ENCODE data around the gene NCOR1. TPM values are rescaled to one million over a fixed set of nuclear protein-coding genes. Genes with fewer than 3 reads are reported as not detected.
"Not testable (repeated sequence)": the region's sequence is repeated elsewhere in the genome, so short reads cannot be mapped to it uniquely, and the experiment has no call there.

NCOR1 gene
- total and polyA plus RNA-seq, 10 of the 15 experiments (the other 5 are each of a cell fraction or from before 2014, with no cell fraction given), result 34.5 to 135 (median 82.9) TPM

- H3K4me2 ChIP-seq (ENCODE audit: control insufficient read depth, insufficient read depth); SMC1A ChIA-PET (ENCODE audit: uncharacterized antibody, unreplicated experiment); CTCF ChIA-PET; H3K9ac ChIP-seq (ENCODE audit: control insufficient read depth, insufficient read depth, low read length); H2AFZ ChIP-seq (ENCODE audit: control insufficient read depth, low read depth, low read length); H4K20me1 ChIP-seq (ENCODE audit: control insufficient read depth, insufficient read depth); FAIRE-seq; H3K27me3 ChIP-seq (replicated peaks in 1 of 2; ENCODE audit: control insufficient read depth in 2 of 2, insufficient read depth in 2 of 2, low read length in 1 of 2); intact Hi-C loops (cut with micrococcal nuclease; ENCODE audit: unreplicated experiment); H3K36me3 ChIP-seq (ENCODE audit: control insufficient read depth in 2 of 2, insufficient read depth in 2 of 2, low read length in 1 of 2); H3K79me2 ChIP-seq (ENCODE audit: control insufficient read depth, insufficient read depth, low read length); H3K4me1 ChIP-seq (ENCODE audit: control insufficient read depth, insufficient read depth, low read length); H3K4me3 ChIP-seq; ATAC-seq; H3K27ac ChIP-seq (ENCODE audit: control insufficient read depth, insufficient read depth); in situ Hi-C loops (cut with MboI); H3K9me3 ChIP-seq (replicated peaks; ENCODE audit: control insufficient read depth, insufficient read depth, low read length); RAD21 ChIA-PET (ENCODE audit: unreplicated experiment); POLR2A ChIA-PET: not testable (repeated sequence)
- DNase-seq (ENCODE audit: low read depth, low spot score), result peak; percentile 21
- TSS peak; percentile 26 for BruUV-seq (replicated peaks)
- TF ChIP-seq JUNB (IDR thresholded peaks at IDR 0.05) (peak; percentile 74), IRF4 (IDR thresholded peaks at IDR 0.05; ENCODE audit: low read depth, low read length) (0 out of 2 replicates have a peak, but pooled peaks have one; percentile 17)
- WGBS (ENCODE audit: insufficient coverage, insufficient replicate concordance, low lambda C conversion rate, missing lambda C conversion rate), result 15% methylated on average over 4 of the region's 4 CpGs
Observed at GRCh38 chr17:16166766-16167165, 48.6 kb downstream of the NCOR1 start.

- WGBS (ENCODE audit: insufficient coverage, insufficient replicate concordance, low lambda C conversion rate, missing lambda C conversion rate), result 98% methylated on average over 3 of the region's 3 CpGs
- POLR2A ChIA-PET, result no interaction called here
- Histone ChIP-seq H3K79me2 (ENCODE audit: control insufficient read depth, insufficient read depth, low read length) (no peaks in the 10 kb centered on the region; the same call in 1 of the 2 replicates), H2AFZ (ENCODE audit: control insufficient read depth, low read depth, low read length) (no peak overlapping the region), H3K27ac (ENCODE audit: control insufficient read depth, insufficient read depth) (no peak overlapping the region), H3K36me3 (ENCODE audit: control insufficient read depth in 2 of 2, insufficient read depth in 2 of 2, low read length in 1 of 2) (peaks cover 1 to 11% of the 10 kb centered on the region in 2 experiments; a peak in 3 of 4 replicates), H3K9me3 (replicated peaks; ENCODE audit: control insufficient read depth, insufficient read depth, low read length) (no peaks in the 10 kb centered on the region; the same call in 2 of the 3 replicates), H3K4me3 (no peak overlapping the region), H3K27me3 (replicated peaks in 1 of 2; ENCODE audit: control insufficient read depth in 2 of 2, insufficient read depth in 2 of 2, low read length in 1 of 2) (no peaks in the 10 kb centered on the region), H3K9ac (ENCODE audit: control insufficient read depth, insufficient read depth, low read length) (no peak overlapping the region), H3K4me2 (ENCODE audit: control insufficient read depth, insufficient read depth) (no peak overlapping the region), H4K20me1 (ENCODE audit: control insufficient read depth, insufficient read depth) (no peaks in the 10 kb centered on the region), H3K4me1 (ENCODE audit: control insufficient read depth, insufficient read depth, low read length) (no peaks in the 10 kb centered on the region)
- BruUV-seq (replicated peaks), result no TSS peak
- SMC1A ChIA-PET (ENCODE audit: uncharacterized antibody, unreplicated experiment), result no interaction called here
- FAIRE-seq, result peak; percentile 41
- intact Hi-C loops (cut with micrococcal nuclease; ENCODE audit: unreplicated experiment), result no loop called here
- RAD21 ChIA-PET (ENCODE audit: unreplicated experiment), result no interaction called here
- no peak for DNase-seq (ENCODE audit: low read depth, low spot score)
- CTCF ChIA-PET, result interaction anchor here (0.7 kb wide), 1 partner anchor 224 kb away, joined by 3 read pairs; no protein-coding TSS in a partner anchor
- no peak for TF ChIP-seq ZNF274 (IDR thresholded peaks at IDR 0.05; ENCODE audit: insufficient read depth, insufficient read length)
- TF ChIP-seq HCFC1 (IDR thresholded peaks at IDR 0.05; ENCODE audit: low read length), result no peak
- TF ChIP-seq NR2C2 (IDR thresholded peaks at IDR 0.05; ENCODE audit: borderline replicate concordance, control insufficient read depth, insufficient read length, low read depth), result no peak
- no peak for TF ChIP-seq REST (IDR thresholded peaks at IDR 0.05; ENCODE audit: low read depth, low read length)
- TF ChIP-seq POLR2AphosphoS2 (IDR thresholded peaks at IDR 0.05; ENCODE audit: low read depth, low read length), result no peak
- no peak for TF ChIP-seq BCL3 (IDR thresholded peaks at IDR 0.05; ENCODE audit: borderline replicate concordance, insufficient read depth, low read depth, low read length, poor library complexity, severe bottlenecking)
- no peak for ATAC-seq
- in situ Hi-C loops (cut with MboI), result no loop called here
Observed at GRCh38 chr17:16158714-16159113, 56.6 kb downstream of the NCOR1 start.

All from GM12878 (cell line).